Neural cell (in vitro differentiated cells): Measurements from ENCODE around the gene ST3GAL3. TPM values are rescaled to one million over a fixed set of nuclear protein-coding genes. Genes with fewer than 3 reads are reported as not detected.

Experiments used
- H2AFZ ChIP-seq: fragments of 200-600, 300-800 bp; sonication (generic), shearing (Covaris generic); 2 replicates; pipeline ENCODE4 v1.6.0; 2014; ENCODE audit warnings: low read depth, mild to moderate bottlenecking, antibody characterized with exemption, low read length, moderate library complexity
- H3F3A ChIP-seq: fragments of 200-600 bp; shearing (Covaris generic); 2 replicates; pipeline ENCODE4 v1.6.1; 2016; ENCODE audit warnings: mild to moderate bottlenecking, moderate library complexity, mixed read lengths, antibody characterized with exemption, low read length; ENCODE audit not compliant: insufficient read depth, poor library complexity, severe bottlenecking
- H3K27ac ChIP-seq: fragments of 200-600, 300-800 bp; sonication (generic), shearing (Covaris generic); 2 replicates; pipeline ENCODE4 v1.5.1; 2014; ENCODE audit warnings: mild to moderate bottlenecking, low read length, moderate library complexity
- H3K27me3 ChIP-seq: fragments of 300-800, 200-600 bp; sonication (generic), shearing (Covaris generic); 2 replicates; pipeline ENCODE4 v1.6.0; 2014; ENCODE audit warnings: mild to moderate bottlenecking, low read depth, low read length, moderate library complexity; ENCODE audit not compliant: insufficient read depth
- H3K36me3 ChIP-seq: fragments of 300-800, 200-600 bp; sonication (generic), shearing (Covaris generic); 2 replicates; pipeline ENCODE4 v1.5.1; 2014; ENCODE audit warnings: mild to moderate bottlenecking, antibody characterized with exemption, low read length, moderate library complexity; ENCODE audit not compliant: insufficient read depth
- H3K4me2 ChIP-seq: fragments of 300-800, 200-600 bp; sonication (generic), shearing (Covaris generic); 2 replicates; pipeline ENCODE4 v1.6.0; 2014; ENCODE audit warnings: mild to moderate bottlenecking, low read length
- H3K4me3 ChIP-seq: fragments of 300-800, 200-600 bp; sonication (generic), shearing (Covaris generic); 2 replicates; pipeline ENCODE4 v1.5.1; 2014; ENCODE audit warnings: mild to moderate bottlenecking, low read length, moderate library complexity
- H3K79me2 ChIP-seq: fragments of 200-600 bp; shearing (Covaris generic); replicated peaks from 2 replicates; pipeline ENCODE4 v1.6.0; 2014; ENCODE audit warnings: mild to moderate bottlenecking, low read length, moderate library complexity; ENCODE audit not compliant: insufficient read depth
- H3K9ac ChIP-seq: fragments of 300-800, 200-600 bp; sonication (generic), shearing (Covaris generic); 2 replicates; pipeline ENCODE4 v1.6.1; 2016; ENCODE audit warnings: mild to moderate bottlenecking, low read length, mixed read lengths
- H3K9me2 ChIP-seq: fragments of 200-600 bp; shearing (Covaris generic); 2 replicates; pipeline ENCODE4 v1.6.1; 2016; ENCODE audit warnings: mild to moderate bottlenecking, low read length, mixed read lengths; ENCODE audit not compliant: insufficient read depth
- H3K9me3 ChIP-seq: fragments of 200-600, 300-800 bp; sonication (generic), shearing (Covaris generic); 2 replicates; pipeline ENCODE4 v1.6.1; 2016; ENCODE audit warnings: mild to moderate bottlenecking, mixed run types, low read length, moderate library complexity, mixed read lengths
- H4K20me1 ChIP-seq: fragments of 200-600 bp; shearing (Covaris generic); 2 replicates; pipeline ENCODE4 v1.6.1; 2016; ENCODE audit warnings: mild to moderate bottlenecking, mixed run types; ENCODE audit not compliant: insufficient read depth
- CTCF ChIP-seq: fragments of 450-650 bp; IDR thresholded peaks from 2 replicates; pipeline ENCODE4 v1.5.1; 2014; ENCODE audit warnings: antibody characterized with exemption, mild to moderate bottlenecking, moderate library complexity; ENCODE audit not compliant: poor library complexity, severe bottlenecking
- EP300 ChIP-seq: fragments of 450-650 bp; conservative IDR thresholded peaks from 2 replicates; pipeline ENCODE4 v1.6.1; 2014; ENCODE audit warnings: antibody characterized with exemption, mild to moderate bottlenecking, moderate library complexity; ENCODE audit not compliant: poor library complexity, severe bottlenecking
- EZH2 ChIP-seq: fragments of 200-600, 300-800 bp; shearing (Covaris generic), sonication (generic); IDR thresholded peaks from 2 replicates; pipeline ENCODE4 v1.6.1; 2014; ENCODE audit warnings: antibody characterized with exemption, low read length, borderline replicate concordance, mild to moderate bottlenecking; ENCODE audit not compliant: insufficient read depth, poor library complexity, severe bottlenecking
- MXI1 ChIP-seq: fragments of 450-650 bp; conservative IDR thresholded peaks from 2 replicates; pipeline ENCODE4 v1.6.1; 2014; ENCODE audit warnings: antibody characterized with exemption, mild to moderate bottlenecking; ENCODE audit not compliant: poor library complexity, severe bottlenecking
- POLR2AphosphoS5 ChIP-seq: IDR thresholded peaks from 2 replicates; pipeline ENCODE4 v1.6.1; 2012
- RAD21 ChIP-seq: fragments of 450-650 bp; conservative IDR thresholded peaks from 2 replicates; pipeline ENCODE4 v1.6.1; 2014; ENCODE audit warnings: antibody characterized with exemption, mild to moderate bottlenecking, moderate library complexity
- REST ChIP-seq: IDR thresholded peaks from 2 replicates; pipeline ENCODE4 v1.6.1; 2012; ENCODE audit warnings: borderline replicate concordance
- SMC3 ChIP-seq: fragments of 450-650 bp; conservative IDR thresholded peaks from 2 replicates; pipeline ENCODE4 v1.6.1; 2014; ENCODE audit warnings: antibody characterized with exemption, mild to moderate bottlenecking, moderate library complexity; ENCODE audit not compliant: poor library complexity
- TAF1 ChIP-seq: IDR thresholded peaks from 2 replicates; pipeline ENCODE4 v1.6.1; 2012; ENCODE audit warnings: low read depth
- polyA plus RNA-seq: library from polyadenylated mRNA; depleted of rRNA; stranded (reverse); fragments of >200 nt; gene quantifications from 2 replicates; pipeline ENCODE4 v1.2.3, GENCODE V29; 2014

The ST3GAL3 gene
- polyA plus RNA-seq, 1 donor from 2014 or later = 36.8 TPM

- Histone ChIP-seq H3K36me3 (peaks cover 3% of the 10 kb centered on the region), H2AFZ (no peak overlapping the region), H3K4me3 (no peak overlapping the region), H3K9me2 (no peaks in the 10 kb centered on the region), H3K79me2 (no peaks in the 10 kb centered on the region), H3K9me3 (no peaks in the 10 kb centered on the region), H3K27ac (no peak overlapping the region), H3K4me2 (no peak overlapping the region), H3K27me3 (no peaks in the 10 kb centered on the region), H3K9ac (no peak overlapping the region), H4K20me1 (no peaks in the 10 kb centered on the region), H3F3A (no peaks in the 10 kb centered on the region)
- TF ChIP-seq SMC3 (no peak), REST (no peak), CTCF (no peak), RAD21 (no peak), TAF1 (no peak), POLR2AphosphoS5 (no peak), EZH2 (no peak), EP300 (no peak), MXI1 (no peak)
Measured at GRCh38 chr1:43736819-43737218, 29.5 kb downstream of the ST3GAL3 start.

GRCh38 chr1:43742026-43742425 is 34.7 kb downstream of the ST3GAL3 start:
- H3K4me2 ChIP-seq = no peak overlapping the region
- TF ChIP-seq REST (no peak), RAD21 (no peak), TAF1 (no peak), MXI1 (no peak), EZH2 (no peak), EP300 (no peak), CTCF (no peak)
- H3K36me3 ChIP-seq = no peaks in the 10 kb centered on the region
- H3K9ac ChIP-seq = no peak overlapping the region
- no peaks in the 10 kb centered on the region for H3K79me2 ChIP-seq
- no peak overlapping the region for H3K27ac ChIP-seq
- H2AFZ ChIP-seq = no peak overlapping the region
- no peaks in the 10 kb centered on the region for H3F3A ChIP-seq
- no peaks in the 10 kb centered on the region for H4K20me1 ChIP-seq
- H3K9me2 ChIP-seq = no peaks in the 10 kb centered on the region
- no peak overlapping the region for H3K4me3 ChIP-seq
- no peaks in the 10 kb centered on the region for H3K27me3 ChIP-seq
- H3K9me3 ChIP-seq = no peaks in the 10 kb centered on the region
